Mesendoderm (in vitro differentiated cells): ENCODE data around the gene BABAM2.

Experiments
- DNase-seq: peaks from one replicate; pipeline ENCODE4 v3.0.0; 2013
- H2AK5ac ChIP-seq: 2 replicates; pipeline ENCODE4 v1.6.1; 2013; ENCODE audit warnings: low read length, inconsistent platforms
- H2BK120ac ChIP-seq: 2 replicates; pipeline ENCODE4 v1.6.1; 2013; ENCODE audit warnings: low read depth, mild to moderate bottlenecking, low read length, moderate library complexity, mixed read lengths
- H2BK15ac ChIP-seq: replicated peaks from 2 replicates; pipeline ENCODE4 v1.6.1; 2013; ENCODE audit warnings: low read depth, mild to moderate bottlenecking, moderate library complexity
- H2BK5ac ChIP-seq: 2 replicates; pipeline ENCODE4 v1.6.1; 2013; ENCODE audit warnings: low read length, inconsistent platforms
- H3K18ac ChIP-seq: 2 replicates; pipeline ENCODE4 v1.6.1; 2013; ENCODE audit warnings: mild to moderate bottlenecking, low read length, mixed read lengths
- H3K23ac ChIP-seq: one replicate; pipeline ENCODE4 v1.6.1; 2013; ENCODE audit warnings: low read length
- H3K27ac ChIP-seq: 2 replicates; pipeline ENCODE4 v1.5.1; 2013; ENCODE audit warnings: low read depth, mild to moderate bottlenecking, inconsistent platforms, low read length, moderate library complexity
- H3K27me3 ChIP-seq: 2 replicates; pipeline ENCODE4 v1.6.1; 2013; ENCODE audit warnings: low read length, control low read depth, mild to moderate bottlenecking, inconsistent platforms; ENCODE audit not compliant: insufficient read depth, poor library complexity
- H3K36me3 ChIP-seq: 2 replicates; pipeline ENCODE4 v1.6.1; 2013; ENCODE audit warnings: low read length, inconsistent platforms; ENCODE audit not compliant: control insufficient read depth, insufficient read depth
- H3K4ac ChIP-seq: one replicate; pipeline ENCODE4 v1.6.1; 2013; ENCODE audit warnings: low read depth, mild to moderate bottlenecking, low read length, moderate library complexity
- H3K4me1 ChIP-seq: 2 replicates; pipeline ENCODE4 v1.6.1; 2013; ENCODE audit warnings: low read depth, low read length, inconsistent platforms; ENCODE audit not compliant: control insufficient read depth
- H3K4me2 ChIP-seq: 2 replicates; pipeline ENCODE4 v1.6.1; 2013; ENCODE audit warnings: low read length
- H3K4me3 ChIP-seq: 2 replicates; pipeline ENCODE4 v1.5.1; 2013; ENCODE audit warnings: mild to moderate bottlenecking, low read length
- H3K56ac ChIP-seq: one replicate; pipeline ENCODE4 v1.6.1; 2013; ENCODE audit warnings: low read length
- H3K79me1 ChIP-seq: 2 replicates; pipeline ENCODE4 v1.6.1; 2013; ENCODE audit warnings: low read length, inconsistent platforms
- H3K79me2 ChIP-seq: 2 replicates; pipeline ENCODE4 v1.6.1; 2013; ENCODE audit warnings: mild to moderate bottlenecking, low read length; ENCODE audit not compliant: control insufficient read depth, insufficient read depth
- H3K9ac ChIP-seq: 2 replicates; pipeline ENCODE4 v1.6.1; 2013; ENCODE audit warnings: low read length, inconsistent platforms
- H4K5ac ChIP-seq: one replicate; pipeline ENCODE4 v1.6.1; 2013; ENCODE audit warnings: low read length
- H4K8ac ChIP-seq: one replicate; pipeline ENCODE4 v1.6.1; 2013; ENCODE audit warnings: low read depth, mild to moderate bottlenecking, control low read depth, low read length, moderate library complexity
- WGBS: extraction: QIAGEN DNeasy Blood & Tissue Kit; methylation state at CpG from one replicate; pipeline ENCODE4 v1.1.7; 2013; ENCODE audit warnings: low lambda C conversion rate, missing lambda C conversion rate; ENCODE audit not compliant: insufficient coverage; ENCODE audit errors: extremely low coverage; 5-methylcytosine and 5-hydroxymethylcytosine counted together

The BABAM2 gene

GRCh38 chr2:28366496-28367282 is 476.2 kb downstream of the BABAM2 start:
- peak overlapping the region; percentile 84 for H3K56ac ChIP-seq
- H3K27ac ChIP-seq: no peak overlapping the region
- H3K4ac ChIP-seq: no peak overlapping the region
- no peak overlapping the region for H3K23ac ChIP-seq
- H2AK5ac ChIP-seq: no peak overlapping the region
- H3K4me2 ChIP-seq: no peak overlapping the region
- no peak overlapping the region for H2BK120ac ChIP-seq
- H2BK15ac ChIP-seq: no peak overlapping the region
- peak overlapping the region; percentile 56 for H2BK5ac ChIP-seq
- H3K4me3 ChIP-seq: no peak overlapping the region
- H3K9ac ChIP-seq: peak overlapping the region; percentile 36
- H3K36me3 ChIP-seq: no peaks in the 10 kb centered on the region
- H4K5ac ChIP-seq: no peak overlapping the region
- H3K4me1 ChIP-seq: peaks cover 6% of the 10 kb centered on the region
- H4K8ac ChIP-seq: no peak overlapping the region
- H3K18ac ChIP-seq: peak overlapping the region; percentile 11
- H3K27me3 ChIP-seq: no peaks in the 10 kb centered on the region
- H3K79me2 ChIP-seq: no peaks in the 10 kb centered on the region
- DNase-seq: peak; percentile 84
- H3K79me1 ChIP-seq: no peaks in the 10 kb centered on the region
- no CpG with 5 or more reads among the region's 19 CpGs for WGBS

DNA sequence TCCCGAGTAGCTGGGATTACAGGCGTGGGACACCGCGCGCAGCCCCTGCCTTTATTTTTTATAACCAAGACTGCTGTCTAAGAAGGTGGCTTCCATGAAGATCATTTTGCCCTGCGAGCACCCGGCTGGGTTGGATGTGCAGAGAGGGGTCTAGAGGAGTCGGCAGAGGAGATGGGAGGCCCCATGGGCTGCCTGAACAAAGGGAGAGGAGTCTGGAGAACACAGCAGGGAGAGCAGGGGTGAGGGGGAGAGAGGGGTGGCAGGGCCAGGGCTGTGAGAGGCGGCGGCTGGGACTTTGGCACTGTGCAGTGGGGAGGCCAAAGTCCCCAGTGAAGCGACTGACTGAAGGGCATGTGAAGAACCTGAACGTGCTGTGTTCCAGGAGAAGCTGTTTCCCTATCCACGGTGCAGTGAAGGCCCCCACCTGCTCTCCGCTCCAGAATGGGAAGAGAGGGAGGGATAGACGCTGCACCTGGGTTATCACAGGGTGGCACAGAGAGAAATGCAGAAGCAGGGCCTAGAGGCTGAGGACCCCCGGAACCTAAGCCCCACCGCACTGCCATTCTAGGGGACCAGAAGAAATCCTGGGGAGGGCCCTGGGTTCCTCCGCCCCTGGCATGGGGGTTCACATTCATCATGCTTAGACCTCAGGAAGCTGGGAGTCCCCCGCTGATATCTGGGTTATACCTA is 477.3 kb downstream of the BABAM2 start:
- no peak overlapping the region for H4K5ac ChIP-seq
- H2BK120ac ChIP-seq: no peak overlapping the region
- H3K4me3 ChIP-seq: no peak overlapping the region
- no peak overlapping the region for H3K4me2 ChIP-seq
- no peaks in the 10 kb centered on the region for H3K27me3 ChIP-seq
- H3K79me2 ChIP-seq: no peaks in the 10 kb centered on the region
- H3K4me1 ChIP-seq: peaks cover 6% of the 10 kb centered on the region
- DNase-seq: no peak
- H3K27ac ChIP-seq: no peak overlapping the region
- no peak overlapping the region for H2BK5ac ChIP-seq
- no peaks in the 10 kb centered on the region for H3K79me1 ChIP-seq
- no peak overlapping the region for H2AK5ac ChIP-seq
- no CpG with 5 or more reads among the region's 19 CpGs for WGBS
- no peak overlapping the region for H3K18ac ChIP-seq
- no peak overlapping the region for H3K4ac ChIP-seq
- H3K9ac ChIP-seq: no peak overlapping the region
- H3K56ac ChIP-seq: no peak overlapping the region
- H3K36me3 ChIP-seq: no peaks in the 10 kb centered on the region
- no peak overlapping the region for H4K8ac ChIP-seq
- H2BK15ac ChIP-seq: no peak overlapping the region
- H3K23ac ChIP-seq: no peak overlapping the region

- H4K5ac ChIP-seq: no peak overlapping the region
- H3K4ac ChIP-seq: no peak overlapping the region
- no peaks in the 10 kb centered on the region for H3K79me1 ChIP-seq
- no peak overlapping the region for H2BK15ac ChIP-seq
- H3K23ac ChIP-seq: no peak overlapping the region
- H3K79me2 ChIP-seq: no peaks in the 10 kb centered on the region
- H3K27me3 ChIP-seq: no peaks in the 10 kb centered on the region
- H4K8ac ChIP-seq: no peak overlapping the region
- no peak overlapping the region for H2BK5ac ChIP-seq
- H3K4me3 ChIP-seq: no peak overlapping the region
- no peak overlapping the region for H3K56ac ChIP-seq
- H3K18ac ChIP-seq: no peak overlapping the region
- H3K9ac ChIP-seq: no peak overlapping the region
- H2AK5ac ChIP-seq: no peak overlapping the region
- no peak overlapping the region for H3K27ac ChIP-seq
- no peak overlapping the region for H3K4me2 ChIP-seq
- no peak for DNase-seq
- H3K36me3 ChIP-seq: no peaks in the 10 kb centered on the region
- no peak overlapping the region for H2BK120ac ChIP-seq
- WGBS: no CpG with 5 or more reads among the region's 9 CpGs
- peaks cover 6% of the 10 kb centered on the region for H3K4me1 ChIP-seq
Observed at GRCh38 chr2:28368357-28368798, 477.8 kb downstream of the BABAM2 start.

GRCh38 chr2:28369358-28369757 is 478.8 kb downstream of the BABAM2 start:
- Histone ChIP-seq H3K4me2 (no peak overlapping the region), H3K4me3 (no peak overlapping the region), H3K9ac (no peak overlapping the region), H3K56ac (no peak overlapping the region), H3K18ac (no peak overlapping the region), H2BK15ac (no peak overlapping the region), H3K23ac (no peak overlapping the region), H2AK5ac (no peak overlapping the region), H4K5ac (no peak overlapping the region), H3K79me1 (no peaks in the 10 kb centered on the region), H3K27ac (no peak overlapping the region), H3K4ac (no peak overlapping the region), H2BK5ac (no peak overlapping the region), H3K4me1 (peaks cover 6% of the 10 kb centered on the region), H2BK120ac (no peak overlapping the region), H4K8ac (no peak overlapping the region), H3K36me3 (no peaks in the 10 kb centered on the region), H3K27me3 (no peaks in the 10 kb centered on the region), H3K79me2 (no peaks in the 10 kb centered on the region)
- no peak for DNase-seq
- no CpG with 5 or more reads among the region's 5 CpGs for WGBS

DNA sequence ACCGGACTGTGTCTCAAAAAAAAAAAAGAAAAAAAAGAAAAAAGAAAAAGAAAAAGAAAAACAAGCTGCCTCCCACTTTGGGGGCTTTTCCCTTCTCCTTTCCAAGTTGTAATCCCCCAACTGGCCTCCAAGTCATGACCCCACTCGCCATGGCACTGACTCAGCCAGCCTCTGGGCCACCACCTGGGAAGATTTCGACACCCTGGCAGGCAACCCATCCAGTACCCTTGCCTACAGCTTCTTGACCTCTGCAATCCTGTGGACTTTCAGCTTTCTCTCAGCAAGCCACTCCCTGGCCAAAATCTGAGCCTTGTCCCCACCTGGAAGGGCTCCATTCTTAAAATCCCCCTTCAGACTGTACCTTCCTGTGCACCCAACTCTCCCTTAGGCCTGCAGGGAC is 479.8 kb downstream of the BABAM2 start:
- H4K8ac ChIP-seq: no peak overlapping the region
- H3K79me2 ChIP-seq: no peaks in the 10 kb centered on the region
- no peaks in the 10 kb centered on the region for H3K27me3 ChIP-seq
- H3K23ac ChIP-seq: no peak overlapping the region
- no peak overlapping the region for H2AK5ac ChIP-seq
- H2BK5ac ChIP-seq: no peak overlapping the region
- H2BK15ac ChIP-seq: no peak overlapping the region
- no peak overlapping the region for H3K27ac ChIP-seq
- no peak overlapping the region for H2BK120ac ChIP-seq
- no peak overlapping the region for H4K5ac ChIP-seq
- H3K4me3 ChIP-seq: no peak overlapping the region
- H3K4me2 ChIP-seq: no peak overlapping the region
- H3K36me3 ChIP-seq: no peaks in the 10 kb centered on the region
- peaks cover 6% of the 10 kb centered on the region for H3K4me1 ChIP-seq
- WGBS: no CpG with 5 or more reads among the region's 3 CpGs
- no peak overlapping the region for H3K18ac ChIP-seq
- no peaks in the 10 kb centered on the region for H3K79me1 ChIP-seq
- no peak overlapping the region for H3K9ac ChIP-seq
- H3K56ac ChIP-seq: no peak overlapping the region
- DNase-seq: no peak
- no peak overlapping the region for H3K4ac ChIP-seq
